ENCODE data around the gene ESYT1.

Gene ESYT1, protein sequence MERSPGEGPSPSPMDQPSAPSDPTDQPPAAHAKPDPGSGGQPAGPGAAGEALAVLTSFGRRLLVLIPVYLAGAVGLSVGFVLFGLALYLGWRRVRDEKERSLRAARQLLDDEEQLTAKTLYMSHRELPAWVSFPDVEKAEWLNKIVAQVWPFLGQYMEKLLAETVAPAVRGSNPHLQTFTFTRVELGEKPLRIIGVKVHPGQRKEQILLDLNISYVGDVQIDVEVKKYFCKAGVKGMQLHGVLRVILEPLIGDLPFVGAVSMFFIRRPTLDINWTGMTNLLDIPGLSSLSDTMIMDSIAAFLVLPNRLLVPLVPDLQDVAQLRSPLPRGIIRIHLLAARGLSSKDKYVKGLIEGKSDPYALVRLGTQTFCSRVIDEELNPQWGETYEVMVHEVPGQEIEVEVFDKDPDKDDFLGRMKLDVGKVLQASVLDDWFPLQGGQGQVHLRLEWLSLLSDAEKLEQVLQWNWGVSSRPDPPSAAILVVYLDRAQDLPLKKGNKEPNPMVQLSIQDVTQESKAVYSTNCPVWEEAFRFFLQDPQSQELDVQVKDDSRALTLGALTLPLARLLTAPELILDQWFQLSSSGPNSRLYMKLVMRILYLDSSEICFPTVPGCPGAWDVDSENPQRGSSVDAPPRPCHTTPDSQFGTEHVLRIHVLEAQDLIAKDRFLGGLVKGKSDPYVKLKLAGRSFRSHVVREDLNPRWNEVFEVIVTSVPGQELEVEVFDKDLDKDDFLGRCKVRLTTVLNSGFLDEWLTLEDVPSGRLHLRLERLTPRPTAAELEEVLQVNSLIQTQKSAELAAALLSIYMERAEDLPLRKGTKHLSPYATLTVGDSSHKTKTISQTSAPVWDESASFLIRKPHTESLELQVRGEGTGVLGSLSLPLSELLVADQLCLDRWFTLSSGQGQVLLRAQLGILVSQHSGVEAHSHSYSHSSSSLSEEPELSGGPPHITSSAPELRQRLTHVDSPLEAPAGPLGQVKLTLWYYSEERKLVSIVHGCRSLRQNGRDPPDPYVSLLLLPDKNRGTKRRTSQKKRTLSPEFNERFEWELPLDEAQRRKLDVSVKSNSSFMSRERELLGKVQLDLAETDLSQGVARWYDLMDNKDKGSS

GRCh38 chr12:56127888-56128669 lies at the start of gene ESYT1:
TSS of gene ESYT1 (plus strand) at chr12:56128267. CDS start at chr12:56128320, 53 bp downstream.
- DNase-seq (ENCODE audit: low spot score) = peak; percentile 100
- TF ChIP-seq, protein P1, sequence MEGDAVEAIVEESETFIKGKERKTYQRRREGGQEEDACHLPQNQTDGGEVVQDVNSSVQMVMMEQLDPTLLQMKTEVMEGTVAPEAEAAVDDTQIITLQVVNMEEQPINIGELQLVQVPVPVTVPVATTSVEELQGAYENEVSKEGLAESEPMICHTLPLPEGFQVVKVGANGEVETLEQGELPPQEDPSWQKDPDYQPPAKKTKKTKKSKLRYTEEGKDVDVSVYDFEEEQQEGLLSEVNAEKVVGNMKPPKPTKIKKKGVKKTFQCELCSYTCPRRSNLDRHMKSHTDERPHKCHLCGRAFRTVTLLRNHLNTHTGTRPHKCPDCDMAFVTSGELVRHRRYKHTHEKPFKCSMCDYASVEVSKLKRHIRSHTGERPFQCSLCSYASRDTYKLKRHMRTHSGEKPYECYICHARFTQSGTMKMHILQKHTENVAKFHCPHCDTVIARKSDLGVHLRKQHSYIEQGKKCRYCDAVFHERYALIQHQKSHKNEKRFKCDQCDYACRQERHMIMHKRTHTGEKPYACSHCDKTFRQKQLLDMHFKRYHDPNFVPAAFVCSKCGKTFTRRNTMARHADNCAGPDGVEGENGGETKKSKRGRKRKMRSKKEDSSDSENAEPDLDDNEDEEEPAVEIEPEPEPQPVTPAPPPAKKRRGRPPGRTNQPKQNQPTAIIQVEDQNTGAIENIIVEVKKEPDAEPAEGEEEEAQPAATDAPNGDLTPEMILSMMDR (IDR thresholded peaks at IDR 0.05) = no peak
- Histone ChIP-seq H3K27ac (peak within 1 kb of the TSS; percentile 91 to 98), H3K4me3 (peak within 1 kb of the TSS; percentile 96)

- no peak for DNase-seq (ENCODE audit: low spot score)
- Histone ChIP-seq H3K4me3 (peak overlapping the region; percentile 76), H3K27ac (peak overlapping the region in 1 of 2 donors; percentile 81)
- TF ChIP-seq, protein P1 (IDR thresholded peaks at IDR 0.05) = no peak
Measured at GRCh38 chr12:56078427-56078826, 49.6 kb upstream of the ESYT1 start.

- TF ChIP-seq, protein P1 (IDR thresholded peaks at IDR 0.05) = peak; percentile 62
- Histone ChIP-seq H3K4me3 (peak overlapping the region; percentile 76), H3K27ac (peak overlapping the region; percentile 40 to 81)
- peak; percentile 90 for DNase-seq (ENCODE audit: low spot score)
Measured at GRCh38 chr12:56078931-56079722, 48.9 kb upstream of the ESYT1 start.

DNA sequence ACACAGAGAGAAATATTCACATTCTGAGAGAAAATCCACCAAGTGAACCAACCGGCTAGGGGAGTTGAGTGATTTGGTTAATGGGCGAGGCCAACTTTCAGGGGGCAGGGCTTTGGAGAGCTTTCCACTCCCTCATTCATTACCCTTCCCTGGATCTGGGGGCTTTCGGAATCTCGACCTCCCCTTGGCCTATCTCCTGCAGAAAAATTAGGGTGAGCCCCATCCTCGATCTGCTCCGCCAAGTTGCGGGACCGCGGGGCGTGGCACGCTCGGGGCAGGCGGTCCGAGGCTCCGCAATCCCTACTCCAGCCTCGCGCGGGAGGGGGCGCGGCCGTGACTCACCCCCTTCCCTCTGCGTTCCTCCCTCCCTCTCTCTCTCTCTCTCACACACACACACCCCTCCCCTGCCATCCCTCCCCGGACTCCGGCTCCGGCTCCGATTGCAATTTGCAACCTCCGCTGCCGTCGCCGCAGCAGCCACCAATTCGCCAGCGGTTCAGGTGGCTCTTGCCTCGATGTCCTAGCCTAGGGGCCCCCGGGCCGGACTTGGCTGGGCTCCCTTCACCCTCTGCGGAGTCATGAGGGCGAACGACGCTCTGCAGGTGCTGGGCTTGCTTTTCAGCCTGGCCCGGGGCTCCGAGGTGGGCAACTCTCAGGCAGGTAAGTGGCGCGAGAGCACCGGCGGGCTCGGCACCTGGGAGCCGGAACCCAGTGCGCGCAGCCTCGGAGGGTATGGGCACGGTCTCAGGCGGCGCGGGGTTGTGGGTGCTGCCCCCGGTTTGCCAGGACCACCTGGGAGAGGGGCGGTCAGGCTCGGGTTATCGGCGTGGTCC lies 48.1 kb upstream of the ESYT1 start, which contains the start of gene ERBB3:
Gene ERBB3 (plus strand): TSS at position 443 of the 833 bp plus-strand sequence. CDS start 136 bp downstream, at position 579.
- Histone ChIP-seq H3K27ac (peak within 1 kb of the TSS; percentile 40 to 81), H3K4me3 (peak within 1 kb of the TSS; percentile 76)
- peak; percentile 86 for DNase-seq (ENCODE audit: low spot score)
- TF ChIP-seq, protein P1 (IDR thresholded peaks at IDR 0.05) = no peak

DNA sequence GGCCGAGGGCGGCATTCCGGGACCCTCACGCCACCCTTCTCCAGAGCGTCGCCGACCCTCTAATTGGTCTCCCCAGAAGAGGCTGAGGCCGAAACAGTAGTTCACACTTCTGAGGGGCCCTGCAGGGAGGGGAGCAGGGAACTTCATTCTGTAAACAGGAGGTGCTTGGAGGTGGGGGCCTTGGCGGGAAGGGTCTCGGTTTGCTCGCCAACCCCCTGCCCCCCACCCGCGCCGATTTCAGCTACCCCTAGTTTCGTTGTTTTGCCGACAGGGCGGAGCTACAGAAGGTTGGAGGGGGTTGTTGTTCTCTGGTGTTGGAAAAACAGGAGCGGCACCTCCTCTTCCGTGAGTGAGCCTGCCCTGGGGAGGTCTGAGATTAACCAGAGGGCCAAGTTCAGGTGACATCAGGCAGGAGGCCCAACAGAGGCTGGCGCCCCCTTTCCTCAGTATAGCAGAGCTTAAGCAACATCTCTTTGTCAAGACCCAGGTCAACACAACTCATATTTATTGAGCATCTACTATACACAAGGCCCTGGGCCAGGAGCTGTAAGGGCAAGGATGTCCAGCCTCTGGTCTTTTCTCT lies 47.4 kb upstream of the ESYT1 start:
- TF ChIP-seq, protein P1 (IDR thresholded peaks at IDR 0.05) = no peak
- no peak for DNase-seq (ENCODE audit: low spot score)
- peak overlapping the region; percentile 76 for H3K4me3 ChIP-seq
- H3K27ac ChIP-seq = peak overlapping the region in 1 of 2 donors; percentile 81
